PFSK-1 (cell line): Measurements from ENCODE around the gene BNIP5.

Experiments
- FOXP2 ChIP-seq: optimal IDR thresholded peaks from 2 replicates; pipeline ENCODE3; 2011; ENCODE audit warnings: borderline replicate concordance, control low read depth, inconsistent platforms; ENCODE audit not compliant: insufficient read depth; ENCODE audit errors: extremely low read length, extremely low read depth
- POLR2AphosphoS5 ChIP-seq: IDR thresholded peaks from 2 replicates; pipeline ENCODE4 v1.6.1; 2012; ENCODE audit warnings: low read depth, mild to moderate bottlenecking, control low read depth, low read length, moderate library complexity
- TAF1 ChIP-seq: IDR thresholded peaks from 2 replicates; pipeline ENCODE4 v1.6.1; 2012; ENCODE audit warnings: low read length, control low read depth, borderline replicate concordance; ENCODE audit not compliant: insufficient read depth

GRCh38 chr6:36324191-36324590, 12.5 kb downstream of the BNIP5 start:
- TF ChIP-seq FOXP2 (no peak), TAF1 (no peak), POLR2AphosphoS5 (no peak)
